ENCODE measurements around the gene REEP1. TPM values are rescaled to one million over a fixed set of nuclear protein-coding genes. Genes with fewer than 3 reads are reported as not detected.

The REEP1 gene, protein sequence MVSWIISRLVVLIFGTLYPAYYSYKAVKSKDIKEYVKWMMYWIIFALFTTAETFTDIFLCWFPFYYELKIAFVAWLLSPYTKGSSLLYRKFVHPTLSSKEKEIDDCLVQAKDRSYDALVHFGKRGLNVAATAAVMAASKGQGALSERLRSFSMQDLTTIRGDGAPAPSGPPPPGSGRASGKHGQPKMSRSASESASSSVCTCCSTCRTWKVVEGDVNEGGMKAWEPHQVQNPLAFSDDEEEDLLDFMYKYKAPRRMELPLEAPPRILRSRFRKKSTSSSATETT
- total RNA-seq = 0.15 TPM in 1 of 2 replicates, not detected in the other

GRCh38 chr2:86337244-86337835, at the start of gene REEP1:
Gene REEP1 (minus strand): TSS chr2:86337626. CDS start chr2:86337510, 116 bp downstream.

DNA sequence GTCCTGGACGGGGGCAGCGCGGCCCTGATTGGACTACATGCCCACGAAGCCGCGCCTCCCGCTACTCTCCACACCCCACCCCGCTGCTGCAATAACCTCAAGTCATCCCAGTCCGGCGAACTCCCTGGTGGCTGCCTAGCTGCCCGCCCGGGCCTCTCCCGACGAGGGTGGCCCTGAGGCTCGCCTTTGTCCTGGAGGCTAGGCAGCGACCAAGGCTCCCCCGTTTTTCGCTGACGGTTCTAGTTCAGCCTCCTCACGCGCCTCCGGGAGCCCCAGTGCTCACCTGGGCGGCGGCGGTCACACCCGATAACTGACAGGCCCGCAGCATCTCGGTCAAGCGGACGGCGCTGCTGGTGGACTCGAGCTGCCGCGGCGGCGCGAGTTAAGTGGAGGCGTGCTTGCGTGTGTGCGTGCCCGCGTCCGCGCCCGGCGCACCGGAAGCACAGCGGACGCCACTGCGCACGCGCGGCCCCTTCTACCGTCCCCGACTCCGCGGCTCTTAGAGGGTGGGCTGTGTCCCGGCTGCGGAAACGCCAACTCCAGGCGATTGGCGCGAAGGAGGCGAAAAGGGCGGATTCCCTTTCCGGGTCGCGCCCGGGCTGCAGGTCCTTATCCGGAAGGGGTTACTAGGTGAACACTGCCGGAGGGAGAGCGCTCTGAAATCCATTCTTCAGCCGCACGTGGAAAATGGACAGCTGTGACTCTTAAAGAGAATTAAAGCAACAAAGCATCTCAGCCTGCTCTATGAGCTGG, 142.2 kb downstream of the REEP1 start, which contains the start of gene IMMT:
TSS of gene IMMT (minus strand) at position 408 of the 753 bp plus-strand sequence. CDS start at position 328, 80 bp downstream.

Other genes with a start within 250 kb of the REEP1 start
- gene POLR1A, start 231.7 kb downstream of the REEP1 start, total RNA-seq = 16.7 and 18.5 TPM in 2 replicates
- 117 and 196 TPM in 2 replicates for gene PTCD3, start 231.4 kb downstream of the REEP1 start, total RNA-seq
- 45.5 and 67.5 TPM in 2 replicates for gene IMMT, start 142.2 kb downstream of the REEP1 start, total RNA-seq
- gene MRPL35, start 138.2 kb downstream of the REEP1 start, total RNA-seq = 39.0 and 49.2 TPM in 2 replicates
- 21.3 and 24.4 TPM in 2 replicates for gene KDM3A, start 103.7 kb upstream of the REEP1 start, total RNA-seq
- 78.2 and 139 TPM in 2 replicates for gene CHMP3, start 225.8 kb upstream of the REEP1 start, total RNA-seq

Data from smooth muscle cell of trachea (primary cell).